ENCODE data around the gene RBM33.

The RBM33 gene

DNA sequence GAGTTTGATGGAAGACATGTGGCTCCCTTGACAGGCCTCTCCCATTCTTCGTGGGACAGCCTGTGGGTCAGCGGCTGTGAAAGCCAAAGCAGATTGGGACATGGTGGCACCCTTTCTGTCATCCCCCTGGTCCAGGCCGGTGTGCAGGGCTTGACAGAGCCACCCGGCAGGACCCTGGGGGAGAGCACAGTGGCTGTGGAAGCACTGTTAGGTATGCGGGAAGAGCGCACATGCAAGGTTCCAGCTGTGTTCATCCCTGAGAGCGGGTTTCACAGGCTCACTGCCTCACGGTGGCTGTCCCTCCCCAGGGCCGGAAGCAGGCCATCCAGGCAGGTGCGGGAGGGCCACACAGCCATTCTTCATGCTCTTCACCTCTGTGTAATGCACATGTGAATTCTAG, 138.0 kb downstream of the RBM33 start:
- no peak for DNase-seq

DNA sequence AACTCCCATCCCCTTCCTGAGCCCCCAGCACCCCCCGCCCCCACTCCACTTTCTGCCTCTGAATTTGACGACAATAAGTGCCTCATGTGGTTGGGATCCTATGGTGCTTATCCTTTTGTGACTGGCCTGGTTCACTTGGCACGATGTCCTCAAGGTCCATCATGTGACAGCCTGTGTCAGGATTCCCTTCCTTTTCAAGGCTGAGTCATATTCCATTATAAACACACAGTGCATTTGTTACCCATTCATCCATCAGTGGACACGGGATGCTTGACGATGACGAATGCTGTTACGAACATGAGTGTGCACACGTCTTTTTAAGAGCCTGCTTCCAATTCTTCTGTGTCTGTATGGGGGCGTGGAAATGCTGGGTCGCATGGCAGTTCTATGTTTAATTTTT, 141.1 kb downstream of the RBM33 start:
- no peak for DNase-seq

DNA sequence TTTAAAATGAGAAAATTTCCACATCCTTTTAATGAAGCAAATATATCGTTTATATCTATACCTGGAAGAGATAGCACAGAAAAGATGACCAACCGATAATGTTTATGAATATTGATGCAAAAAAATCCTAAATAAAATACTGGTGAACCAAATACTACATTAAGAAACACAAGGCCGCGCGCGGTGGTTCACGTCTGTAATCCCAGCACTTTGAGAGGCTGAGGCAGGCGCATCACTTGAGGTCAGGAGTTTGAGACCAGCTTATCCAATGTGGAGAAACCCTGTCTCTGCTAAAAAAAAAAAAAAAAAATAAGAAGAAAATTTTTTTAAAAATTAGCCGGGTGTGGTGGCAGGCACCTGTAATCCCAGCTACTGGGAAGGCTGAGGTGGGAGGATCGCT, 142.0 kb downstream of the RBM33 start:
- no peak for DNase-seq

DNA sequence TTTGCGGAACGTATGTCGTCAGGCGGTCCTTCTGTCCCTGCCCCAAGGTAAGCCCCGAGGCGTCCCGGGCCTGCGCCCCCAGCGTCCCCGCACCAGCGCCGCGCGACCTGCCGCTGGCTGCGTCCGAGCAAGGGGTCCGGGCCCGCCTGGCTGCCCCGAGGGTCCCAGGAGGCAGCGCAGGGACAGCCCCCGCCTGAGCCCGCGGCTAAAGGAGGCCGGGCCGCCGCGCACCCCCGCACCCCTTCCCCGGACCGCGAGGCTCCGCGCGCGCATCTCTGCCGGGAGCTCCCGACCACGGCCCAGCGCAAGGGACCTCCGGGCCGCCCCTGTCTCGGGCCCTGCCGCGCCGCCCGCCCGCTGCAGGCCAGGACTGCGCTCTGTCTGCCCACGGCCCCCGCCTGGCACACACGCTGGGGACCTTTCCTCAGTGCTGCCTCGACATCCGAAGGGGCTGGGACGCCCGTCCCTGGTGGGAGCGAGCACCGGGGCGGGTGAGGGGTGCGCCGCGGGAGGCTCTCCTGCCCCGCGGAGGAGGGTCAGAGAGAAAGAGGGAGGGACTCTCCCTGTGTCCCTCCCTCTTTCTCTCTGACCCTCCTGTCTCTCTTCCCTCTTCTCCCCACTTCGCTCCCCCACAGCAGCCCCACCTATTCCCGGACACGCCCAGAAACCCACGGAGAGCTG, 142.8 kb downstream of the RBM33 start:
- DNase-seq = no peak

DNA sequence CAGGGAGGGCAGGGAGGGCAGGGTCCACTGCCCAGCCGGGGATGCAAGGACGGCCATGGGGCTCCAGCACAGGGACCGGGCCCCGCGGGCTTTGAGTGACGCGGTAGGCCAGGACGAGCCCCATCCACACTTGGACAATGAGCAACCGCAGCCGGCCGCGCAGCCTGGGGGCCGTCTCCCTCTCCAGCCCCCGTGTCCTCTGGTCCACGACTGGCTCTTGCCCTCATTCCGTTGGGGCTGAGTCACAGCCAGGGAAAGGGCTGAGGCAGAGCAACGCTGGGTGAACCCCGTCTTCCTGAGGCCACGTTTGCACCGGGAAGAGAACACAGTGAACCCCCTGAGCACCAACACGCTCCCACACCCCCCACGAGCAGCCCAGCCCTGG, 144.1 kb downstream of the RBM33 start:
- DNase-seq = no peak

DNA sequence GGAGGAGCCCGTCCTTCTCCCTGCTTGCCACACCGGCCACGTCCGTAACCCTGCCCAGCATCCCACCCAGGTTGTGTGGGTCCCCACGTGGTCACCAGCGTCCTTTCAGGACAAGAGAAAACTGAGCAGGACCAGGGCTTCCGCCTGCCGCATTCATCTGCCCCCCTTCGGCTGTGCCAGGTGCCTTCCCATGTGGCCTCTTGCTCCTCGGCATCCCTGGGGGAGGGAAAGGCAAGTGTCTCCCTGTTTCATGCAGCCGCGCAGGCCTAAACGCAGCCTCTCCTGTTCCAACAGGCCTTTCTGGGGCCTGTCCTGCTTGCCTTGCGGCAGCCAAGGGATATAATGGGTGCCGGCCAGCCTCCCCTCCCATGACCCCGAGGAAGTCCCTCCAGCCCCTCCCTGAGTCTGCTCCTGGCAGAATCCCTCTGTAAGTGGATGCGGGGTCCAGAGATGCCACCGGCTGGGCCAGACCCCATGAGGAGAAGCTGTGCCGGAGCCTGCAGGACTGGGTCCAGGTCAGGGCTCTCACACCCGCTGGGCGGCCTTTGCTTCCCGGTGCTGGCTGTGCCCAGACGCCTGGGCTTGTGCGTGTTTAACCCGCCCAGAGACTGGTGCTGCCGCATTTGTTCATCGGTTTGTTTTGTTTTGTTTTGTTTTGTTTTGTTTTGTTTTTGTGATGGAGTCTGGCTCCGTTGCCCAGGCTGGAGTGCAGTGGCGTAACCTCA, 144.7 kb downstream of the RBM33 start:
- no peak for DNase-seq

DNA sequence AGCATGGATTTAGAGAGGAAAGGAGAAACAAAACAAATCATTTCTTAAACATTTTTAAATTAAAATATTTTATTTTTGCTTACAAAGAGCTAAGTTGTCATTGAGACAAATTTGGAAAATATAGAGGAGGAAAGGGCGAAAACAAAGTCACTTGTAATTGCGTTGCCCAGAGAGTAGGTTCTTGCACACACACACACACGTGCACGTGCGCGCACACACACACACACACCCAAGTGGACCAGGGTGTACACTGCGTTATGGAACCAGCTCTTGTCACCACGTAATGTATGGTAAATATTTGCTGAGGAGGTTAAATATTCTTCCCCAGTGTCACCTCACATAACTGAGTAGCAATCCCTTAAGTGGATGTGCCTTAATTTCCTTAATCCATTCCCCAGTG, 146.2 kb downstream of the RBM33 start:
- DNase-seq = no peak

DNA sequence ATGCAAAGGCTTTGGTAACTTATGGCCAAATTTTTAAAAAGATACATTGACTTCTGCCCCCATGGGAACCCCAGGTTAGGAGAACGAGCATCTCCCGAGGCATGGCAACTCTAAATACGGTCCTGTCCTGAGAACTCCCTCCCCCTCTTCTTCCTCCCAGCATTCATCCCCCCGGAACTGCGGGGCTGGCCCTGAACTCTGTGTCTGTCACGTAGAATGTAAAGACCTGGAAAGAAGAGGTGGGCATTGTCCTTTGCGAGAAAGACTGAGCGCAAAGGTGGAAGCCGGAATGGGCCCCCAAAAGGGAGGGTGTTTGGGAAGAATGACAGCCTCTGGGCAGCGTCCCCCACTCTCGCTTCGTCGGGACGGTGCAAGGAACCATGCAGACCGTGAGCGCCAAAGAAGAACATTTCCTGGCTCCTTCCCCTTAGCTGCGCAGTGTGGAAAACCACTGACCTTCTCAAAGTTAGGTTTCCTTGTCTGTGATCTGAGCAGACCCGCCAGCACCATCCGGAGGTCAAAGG, 146.8 kb downstream of the RBM33 start:
- no peak for DNase-seq

DNA sequence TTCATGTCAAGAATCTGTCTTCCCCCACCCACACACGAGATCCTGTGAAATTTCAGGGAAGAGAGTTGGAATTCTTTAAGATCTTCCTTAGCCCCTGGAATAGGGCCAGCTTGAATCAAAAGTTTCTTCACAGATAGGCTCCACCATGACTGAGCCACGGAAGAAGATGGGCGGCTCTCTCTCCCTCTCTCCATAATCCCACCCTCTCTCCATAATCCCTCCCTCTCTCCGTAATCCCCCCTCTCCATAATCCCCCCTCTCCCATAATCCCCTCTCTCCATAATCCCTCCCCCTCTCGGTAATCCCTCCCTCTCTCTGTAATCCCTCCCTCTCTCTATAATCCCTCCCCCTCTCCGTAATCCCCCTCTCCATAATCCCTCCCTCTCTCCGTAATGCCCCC, 147.4 kb downstream of the RBM33 start:
- DNase-seq = no peak

DNA sequence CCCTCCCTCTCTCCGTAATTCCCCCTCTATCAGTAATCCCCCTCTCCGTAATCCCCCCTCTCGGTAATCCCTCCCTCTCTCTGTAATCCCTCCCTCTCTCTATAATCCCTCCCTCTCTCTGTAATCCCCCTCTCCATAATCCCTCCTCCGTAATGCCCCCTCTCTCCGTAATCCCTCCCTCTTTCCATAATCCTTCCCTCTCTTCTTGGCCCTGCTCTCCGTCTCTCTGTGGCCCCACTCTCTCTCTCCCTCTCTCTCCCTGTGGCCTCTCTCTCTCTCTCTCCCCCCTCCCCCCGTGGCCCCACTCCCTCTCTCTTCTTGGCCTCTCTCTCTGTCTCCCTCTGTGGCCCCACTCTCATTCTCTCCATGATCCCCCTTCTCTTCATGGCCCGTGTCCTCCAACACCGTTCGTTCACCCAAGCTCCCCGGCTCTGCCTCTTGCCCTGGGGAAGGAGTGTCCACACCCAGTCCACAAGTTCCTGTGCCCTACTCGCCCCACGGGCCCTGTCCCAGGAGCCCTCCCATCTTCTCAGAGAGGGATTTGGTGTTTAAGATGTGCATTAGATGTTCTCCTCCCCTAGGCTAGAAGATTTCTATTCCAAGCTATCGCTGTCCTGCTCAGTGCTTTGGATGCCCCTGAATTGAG, 148.0 kb downstream of the RBM33 start:
- no peak for DNase-seq

DNA sequence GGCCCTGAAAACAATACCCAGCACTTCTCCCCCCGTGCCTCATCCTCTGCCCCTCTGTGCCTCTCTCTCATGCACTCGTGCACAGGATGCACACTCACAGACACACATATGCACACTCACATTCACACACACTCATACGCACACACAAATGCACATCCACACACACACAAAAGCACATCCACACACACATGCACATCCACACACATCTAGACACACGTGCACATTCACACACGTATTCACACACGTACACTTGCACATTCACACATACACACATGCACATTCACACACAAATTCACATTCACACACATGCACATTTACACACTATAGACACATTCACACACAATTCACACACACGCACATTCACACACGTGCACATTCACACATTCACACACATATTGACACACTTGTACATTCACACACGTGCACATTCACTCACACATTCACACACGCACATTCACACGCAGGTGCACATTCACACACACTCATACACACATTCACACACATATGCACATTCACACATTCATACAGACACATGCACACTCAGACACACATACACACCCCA, 148.6 kb downstream of the RBM33 start:
- DNase-seq = no peak

DNA sequence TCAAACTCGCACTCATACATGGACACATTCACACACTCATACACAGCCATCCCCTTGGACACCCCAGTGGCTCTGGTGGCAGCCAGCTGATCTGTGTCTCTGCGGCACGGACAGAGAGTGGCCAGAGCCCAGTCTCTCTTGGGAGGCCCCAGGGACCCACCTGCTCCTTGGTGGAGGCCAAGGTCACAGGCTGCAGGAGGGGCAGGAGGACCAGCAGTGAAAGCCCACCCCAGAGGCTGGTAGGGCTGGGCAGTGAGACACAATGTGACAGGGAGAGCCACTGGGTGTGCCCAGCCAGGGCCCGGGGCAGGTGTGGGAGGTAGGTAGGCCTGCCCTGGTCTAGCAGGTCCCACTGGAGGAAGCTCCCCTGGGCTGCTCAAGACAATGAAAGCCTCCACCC, 149.3 kb downstream of the RBM33 start:
- DNase-seq = no peak

DNA sequence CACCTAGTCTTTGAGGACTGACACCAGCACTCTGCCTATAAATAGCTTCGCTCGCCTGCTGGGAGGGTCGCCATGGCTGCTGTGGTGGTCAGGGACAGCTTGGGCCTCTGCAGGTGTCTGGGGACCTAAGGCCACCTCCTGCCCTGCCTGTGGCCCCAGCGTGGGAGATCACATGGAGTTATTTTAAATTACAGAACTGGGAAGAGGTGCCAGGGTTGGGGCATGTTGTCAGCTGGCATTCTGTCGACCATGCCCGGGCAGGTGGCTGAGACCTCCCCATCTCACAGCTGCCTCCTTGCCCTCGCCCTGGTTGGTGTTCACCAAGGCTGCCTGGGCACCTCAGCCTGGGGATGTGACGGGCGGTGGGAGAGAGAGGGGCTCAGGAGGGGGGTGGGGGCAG, 149.7 kb downstream of the RBM33 start:
- no peak for DNase-seq

DNA sequence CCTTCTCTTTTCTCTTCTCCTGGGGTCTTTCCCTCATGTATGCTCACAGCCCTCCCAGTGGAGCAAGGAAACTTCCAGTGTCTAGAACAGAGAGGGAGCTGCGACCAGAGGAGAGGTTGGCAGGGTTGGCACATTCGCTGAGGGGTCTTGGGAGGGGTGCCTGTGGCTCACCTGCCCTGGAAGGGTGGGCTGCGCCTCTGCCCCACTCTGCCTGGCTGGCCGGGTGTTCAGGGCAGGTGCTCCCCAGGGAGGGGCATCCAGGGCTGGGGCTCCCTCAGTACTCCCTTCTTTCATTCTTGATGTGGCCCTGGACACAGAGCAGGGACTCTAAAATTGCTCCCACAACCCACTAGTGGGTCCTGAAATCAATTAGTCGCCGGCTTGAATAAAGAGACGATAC, 150.9 kb downstream of the RBM33 start:
- DNase-seq = no peak

DNA sequence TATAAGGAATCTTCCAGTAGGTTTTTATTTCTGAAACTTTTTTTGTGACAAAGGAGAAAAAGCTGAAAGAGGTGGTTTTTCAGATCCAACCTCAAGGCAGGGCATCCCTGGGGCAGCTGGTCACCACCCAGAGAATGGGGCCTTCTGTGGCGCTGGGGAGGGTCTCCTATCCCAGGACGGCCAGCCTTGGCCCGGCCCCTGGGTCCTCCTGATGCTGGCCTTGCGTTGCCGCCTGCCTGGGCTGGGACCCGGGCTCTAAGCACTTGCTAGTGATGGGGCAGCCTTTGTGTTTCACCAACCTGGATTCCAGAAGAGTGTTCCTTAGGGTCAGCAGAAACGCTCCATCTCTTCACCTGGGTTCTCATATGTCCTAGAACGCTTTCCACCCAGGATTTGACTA, 151.5 kb downstream of the RBM33 start:
- no peak for DNase-seq

DNA sequence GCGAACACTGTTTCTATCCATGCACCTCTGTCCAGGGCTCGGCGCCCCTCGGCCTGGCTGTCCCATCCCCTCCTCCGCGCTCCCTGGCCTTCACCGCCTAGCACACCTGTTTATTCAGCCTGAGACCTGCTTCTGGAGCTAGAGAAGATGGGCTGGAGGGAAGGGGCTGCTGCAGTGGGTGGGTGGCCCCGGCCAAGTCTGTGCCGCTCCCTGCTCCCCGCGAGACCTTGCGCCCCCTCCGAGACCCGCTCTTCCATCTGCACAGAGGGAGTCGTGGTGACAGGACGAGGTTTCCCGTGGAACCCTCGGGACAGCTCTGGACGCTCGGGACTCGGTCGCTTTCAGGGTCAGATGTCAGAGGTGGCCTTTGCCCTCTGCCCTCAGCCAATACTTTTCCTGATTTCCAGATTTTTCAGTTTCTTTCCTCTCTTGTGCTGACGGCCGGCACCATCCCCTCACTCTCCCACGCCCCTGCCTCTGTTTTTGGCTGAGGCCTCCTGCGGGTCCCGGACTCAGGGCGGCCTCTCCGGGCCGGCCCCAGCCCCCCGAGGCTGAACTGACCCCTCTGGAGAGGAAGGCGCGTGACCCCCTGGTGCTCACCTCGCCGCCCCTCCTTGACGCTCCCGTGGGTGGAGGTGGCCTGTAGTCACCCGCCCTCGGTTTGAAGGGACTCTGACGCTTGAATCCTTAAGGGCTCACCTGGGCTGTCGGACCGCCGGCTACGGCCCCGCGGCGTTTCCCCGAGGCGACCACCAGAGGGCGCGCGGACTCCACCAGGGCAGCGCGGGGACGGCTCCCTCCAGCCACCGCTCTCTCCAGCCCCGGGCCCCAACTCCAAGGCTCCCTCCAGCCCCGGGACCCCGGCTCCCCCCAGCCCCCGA, 152.2 kb downstream of the RBM33 start:
- DNase-seq = peak; percentile 39

DNA sequence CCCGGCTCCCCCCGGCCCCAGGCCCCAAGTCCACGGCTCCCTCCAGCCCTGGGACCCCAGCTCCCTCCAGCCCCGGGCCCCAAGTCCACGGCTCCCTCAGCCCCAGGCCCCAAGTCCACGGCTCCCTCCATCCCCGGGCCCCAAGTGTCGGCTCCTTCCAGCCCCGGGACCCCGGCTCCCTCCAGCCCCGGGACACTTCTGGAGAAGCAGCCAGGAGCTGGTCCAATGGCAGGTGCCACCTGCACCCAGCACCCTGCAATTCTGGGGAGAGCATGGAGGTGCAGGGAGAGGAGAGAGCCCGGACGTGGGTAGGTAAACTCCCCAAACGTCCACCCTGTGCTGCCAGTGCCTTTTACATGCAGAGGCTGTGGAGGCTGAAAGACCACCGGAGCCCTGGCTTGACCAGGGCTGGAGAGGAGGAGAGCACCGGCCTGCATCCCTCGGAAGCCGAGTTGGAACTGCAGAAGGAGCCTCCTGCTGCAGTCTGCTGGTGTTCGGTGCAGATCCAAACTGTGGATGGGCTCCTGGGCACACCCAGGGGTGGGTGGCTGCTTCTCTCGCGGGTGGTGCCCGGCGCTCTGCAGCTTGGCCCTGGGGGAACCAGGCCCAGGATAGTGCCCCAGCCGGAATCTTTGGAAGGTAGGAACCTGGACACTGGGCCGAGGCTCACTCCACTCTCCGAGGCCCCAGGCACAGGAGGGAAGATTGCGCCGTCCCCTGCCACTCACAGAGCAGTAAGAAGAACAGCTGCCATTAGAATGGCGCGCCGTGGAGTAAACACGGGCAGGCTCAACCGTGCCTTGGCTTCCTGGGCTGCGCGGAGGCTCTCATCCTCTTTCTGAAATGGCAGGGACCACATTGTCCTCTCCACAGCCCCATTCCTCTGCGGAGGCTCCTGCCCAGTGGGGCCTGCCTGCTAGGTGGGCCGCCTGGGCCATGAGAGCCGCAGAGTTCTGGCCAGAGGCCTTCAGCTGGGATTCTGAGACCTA, 153.1 kb downstream of the RBM33 start:
- DNase-seq = no peak

DNA sequence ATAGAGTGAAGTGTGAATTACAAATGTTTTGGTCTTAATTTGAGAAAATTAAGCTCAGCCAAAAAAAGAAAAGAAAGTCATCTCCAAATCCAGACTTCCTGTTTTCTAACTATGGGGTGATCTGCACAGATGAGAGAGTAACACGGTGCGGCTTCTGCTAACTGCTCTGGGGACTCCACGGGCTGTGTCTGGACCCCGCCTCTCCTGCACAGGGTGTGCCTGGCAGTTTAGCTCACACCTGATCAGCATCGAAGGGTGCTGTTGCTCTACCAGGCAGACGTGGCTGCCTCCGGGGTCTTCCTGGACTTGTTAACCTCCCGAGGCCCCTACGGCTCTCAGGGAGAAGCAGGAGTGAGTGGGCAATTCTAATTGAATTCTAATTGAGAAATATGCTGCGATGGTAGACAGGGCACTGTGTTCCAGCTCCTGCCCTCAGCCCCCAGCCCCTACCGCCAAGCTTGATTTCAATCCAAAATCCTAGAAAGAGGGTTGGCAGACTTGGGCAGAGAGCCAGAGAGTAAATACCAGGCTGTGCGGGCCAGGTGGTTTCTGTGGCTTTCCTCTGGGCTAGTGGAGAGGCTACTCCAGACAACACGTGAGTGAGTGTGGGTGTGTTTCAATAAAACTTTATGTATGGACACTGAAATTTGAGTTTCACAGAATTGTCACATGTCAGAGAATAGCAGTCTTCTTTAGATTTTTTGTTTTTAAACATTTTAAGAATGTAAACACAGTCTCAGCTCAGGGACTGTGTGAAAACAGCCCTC, 154.4 kb downstream of the RBM33 start:
- DNase-seq = no peak

DNA sequence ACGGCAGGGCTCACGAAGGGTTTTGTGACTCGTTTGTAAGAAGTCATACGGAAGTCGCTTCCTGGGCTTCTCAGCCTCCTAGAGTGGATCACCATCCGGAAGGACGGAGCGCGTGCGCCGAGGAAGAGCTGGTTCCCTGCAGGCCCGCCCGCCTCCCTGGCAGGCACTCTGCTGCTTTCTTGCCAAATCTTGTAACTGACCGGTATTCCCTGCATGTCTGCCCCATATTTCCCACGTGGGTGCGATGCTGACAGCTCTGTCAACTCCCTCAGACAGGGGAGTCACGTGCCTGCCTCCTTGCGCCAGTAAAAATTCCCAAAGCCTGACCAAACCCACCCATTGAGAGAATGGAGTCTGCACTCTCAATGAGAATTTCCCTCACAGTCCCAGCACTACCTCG, 155.1 kb downstream of the RBM33 start:
- DNase-seq = no peak

DNA sequence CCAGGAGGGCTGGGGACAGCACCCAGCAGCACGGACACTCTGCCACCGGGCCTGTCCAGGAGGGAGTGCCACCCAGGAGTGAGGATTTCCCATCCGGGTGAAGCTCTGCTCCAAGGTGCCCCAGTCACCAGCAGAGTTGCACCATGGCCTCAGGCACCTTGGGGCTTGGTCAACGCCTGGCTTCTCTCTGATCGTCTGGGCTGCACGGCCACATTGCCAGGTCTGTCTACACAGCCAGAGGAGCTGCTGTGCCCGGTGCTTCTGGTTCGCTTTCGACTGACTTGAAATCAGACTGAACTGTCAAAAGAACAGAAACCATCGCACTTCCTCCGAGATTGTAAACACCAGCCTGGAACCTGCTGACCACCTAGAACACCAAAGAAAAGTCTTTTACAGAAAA, 155.8 kb downstream of the RBM33 start:
- DNase-seq = no peak

Measured in activated effector memory CD4-positive, alpha-beta T cell treated with Interleukin-2 at 50 U/mL for 16 hours (primary cell).